SU-DHL-6 (cell line): Measurements from ENCODE around the gene DNAJC28.

ENCODE experiments used
- H2AFZ ChIP-seq: fragments of 200-600 bp; sonication (generic); 2 replicates; pipeline ENCODE4 v1.6.1; 2014; ENCODE audit warnings: low read depth, mild to moderate bottlenecking, moderate library complexity, mixed read lengths, antibody characterized with exemption, low read length; ENCODE audit not compliant: severe bottlenecking
- H3F3A ChIP-seq: fragments of 200-600 bp; shearing (Covaris generic); 2 replicates; pipeline ENCODE4 v1.6.0; 2016; ENCODE audit warnings: antibody characterized with exemption, mild to moderate bottlenecking; ENCODE audit not compliant: insufficient read depth
- H3K27ac ChIP-seq: fragments of 200-600 bp; sonication (generic); 2 replicates; pipeline ENCODE4 v1.5.1; 2016; ENCODE audit warnings: low read depth, mild to moderate bottlenecking, low read length, moderate library complexity, mixed read lengths
- H3K27me3 ChIP-seq: fragments of 200-600 bp; sonication (generic), shearing (Covaris generic); 2 replicates; pipeline ENCODE4 v1.6.0; 2014; ENCODE audit warnings: mild to moderate bottlenecking, low read length
- H3K36me3 ChIP-seq: fragments of 200-600 bp; sonication (generic); 2 replicates; pipeline ENCODE4 v1.6.1; 2014; ENCODE audit warnings: mild to moderate bottlenecking, low read length, mixed read lengths
- H3K4me2 ChIP-seq: fragments of 300-600, 200-600 bp; shearing (Covaris generic), sonication (generic); 2 replicates; pipeline ENCODE4 v1.6.0; 2014; ENCODE audit warnings: low read length, low read depth, mild to moderate bottlenecking; ENCODE audit not compliant: poor library complexity, severe bottlenecking
- H3K4me3 ChIP-seq: fragments of 200-600 bp; sonication (generic); 2 replicates; pipeline ENCODE4 v1.5.1; 2014; ENCODE audit warnings: antibody characterized with exemption, low read length, mild to moderate bottlenecking, mixed read lengths; ENCODE audit not compliant: insufficient read depth, poor library complexity, severe bottlenecking
- H3K79me2 ChIP-seq: fragments of 200-600 bp; sonication (generic); 2 replicates; pipeline ENCODE4 v1.6.1; 2014; ENCODE audit warnings: mild to moderate bottlenecking, low read length, moderate library complexity; ENCODE audit not compliant: insufficient read depth
- H3K9ac ChIP-seq: fragments of 200-600 bp; sonication (generic); 2 replicates; pipeline ENCODE4 v1.7.0; 2014; ENCODE audit warnings: mild to moderate bottlenecking, low read length
- H3K9me2 ChIP-seq: fragments of 200-600 bp; sonication (generic); replicated peaks from 2 replicates; pipeline ENCODE4 v1.6.1; 2014; ENCODE audit warnings: low read length; ENCODE audit not compliant: insufficient read depth
- H3K9me3 ChIP-seq: fragments of 200-600 bp; sonication (generic); 2 replicates; pipeline ENCODE4 v1.6.1; 2014; ENCODE audit warnings: low read length, mixed read lengths; ENCODE audit not compliant: insufficient read depth
- H4K20me1 ChIP-seq: fragments of 200-600 bp; sonication (generic); 2 replicates; pipeline ENCODE4 v1.6.1; 2014; ENCODE audit warnings: low read depth, mild to moderate bottlenecking, antibody characterized with exemption, low read length, moderate library complexity, mixed read lengths
- CTCF ChIP-seq: fragments of 200-600 bp; sonication (generic); IDR thresholded peaks from one replicate; pipeline ENCODE4 v1.5.1; 2017; ENCODE audit warnings: antibody characterized with exemption, mild to moderate bottlenecking, low read length, moderate library complexity; ENCODE audit not compliant: insufficient read depth, poor library complexity, severe bottlenecking
- EZH2phosphoT487 ChIP-seq: fragments of 200-600 bp; sonication (generic), shearing (Covaris generic); conservative IDR thresholded peaks from 2 replicates; pipeline ENCODE4 v1.6.1; 2018; ENCODE audit warnings: mild to moderate bottlenecking, antibody characterized with exemption, low read length, moderate library complexity, mixed read lengths

DNAJC28 gene

GRCh38 chr21:33479679-33480480, 11.6 kb downstream of the DNAJC28 start, which contains the start of gene TMEM50B:
Gene TMEM50B (minus strand): TSS chr21:33479974. CDS start chr21:33468885, 11,089 bp downstream.
- peak within 1 kb of the TSS; percentile 81 for H3K9ac ChIP-seq
- no peaks in the 10 kb centered on the region for H3K27me3 ChIP-seq
- no peaks in the 10 kb centered on the region for H3K36me3 ChIP-seq
- peaks cover 31% of the 10 kb centered on the region for H3K79me2 ChIP-seq
- peak within 1 kb of the TSS; percentile 95 for H3K4me2 ChIP-seq
- H3K9me2 ChIP-seq = no peaks in the 10 kb centered on the region
- TF ChIP-seq CTCF (peak; percentile 20), EZH2phosphoT487 (no peak)
- H3K27ac ChIP-seq = peak within 1 kb of the TSS; percentile 72
- no peaks in the 10 kb centered on the region for H4K20me1 ChIP-seq
- H3K9me3 ChIP-seq = no peaks in the 10 kb centered on the region
- H3F3A ChIP-seq = 0 out of 2 replicates have a peak, but pooled peaks cover 5% of the 10 kb centered on the region
- peak within 1 kb of the TSS; percentile 96 for H3K4me3 ChIP-seq
- peak within 1 kb of the TSS; percentile 98 for H2AFZ ChIP-seq

GRCh38 chr21:33478935-33479678, 12.4 kb downstream of the DNAJC28 start:
- no peaks in the 10 kb centered on the region for H3K9me3 ChIP-seq
- H3K27ac ChIP-seq = peak overlapping the region; percentile 72
- H3K79me2 ChIP-seq = peaks cover 35% of the 10 kb centered on the region
- no peaks in the 10 kb centered on the region for H3K36me3 ChIP-seq
- H3K4me2 ChIP-seq = peak overlapping the region; percentile 95
- TF ChIP-seq EZH2phosphoT487 (no peak), CTCF (no peak)
- peak overlapping the region; percentile 81 for H3K9ac ChIP-seq
- no peaks in the 10 kb centered on the region for H3K9me2 ChIP-seq
- H4K20me1 ChIP-seq = no peaks in the 10 kb centered on the region
- H2AFZ ChIP-seq = peak overlapping the region; percentile 69
- H3F3A ChIP-seq = 0 out of 2 replicates have a peak, but pooled peaks cover 5% of the 10 kb centered on the region
- no peaks in the 10 kb centered on the region for H3K27me3 ChIP-seq
- peak overlapping the region; percentile 73 for H3K4me3 ChIP-seq

DNA sequence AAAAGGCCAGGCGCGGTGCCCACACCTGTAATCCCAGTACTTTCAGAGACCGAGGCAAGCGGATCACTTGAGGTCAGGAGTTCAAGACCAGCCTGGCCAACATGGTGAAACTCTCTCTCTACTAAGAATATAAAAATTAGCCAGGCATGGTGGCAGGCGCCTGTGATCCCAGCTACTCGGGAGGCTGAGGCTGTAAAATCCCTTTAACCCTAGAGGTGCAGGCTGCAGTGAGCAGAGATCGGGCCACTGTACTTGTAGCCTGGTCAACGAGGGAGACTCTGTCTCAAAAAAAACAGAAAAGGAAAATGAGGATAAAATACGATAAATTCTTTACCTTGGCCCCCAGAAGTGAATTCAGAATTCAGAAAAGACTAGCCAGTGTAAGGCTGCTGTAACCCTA, 13.3 kb downstream of the DNAJC28 start:
- H4K20me1 ChIP-seq = no peaks in the 10 kb centered on the region
- no peaks in the 10 kb centered on the region for H3K27me3 ChIP-seq
- H3K9me2 ChIP-seq = no peaks in the 10 kb centered on the region
- TF ChIP-seq CTCF (no peak), EZH2phosphoT487 (no peak)
- 0 out of 2 replicates have a peak, but pooled peaks cover 5% of the 10 kb centered on the region for H3F3A ChIP-seq
- peak overlapping the region; percentile 81 for H3K9ac ChIP-seq
- 0 out of 2 replicates have a peak, but pooled peaks cover 3% of the 10 kb centered on the region for H3K36me3 ChIP-seq
- peak overlapping the region; percentile 73 for H3K4me3 ChIP-seq
- H2AFZ ChIP-seq = peak overlapping the region; percentile 69
- H3K9me3 ChIP-seq = no peaks in the 10 kb centered on the region
- peak overlapping the region; percentile 72; the same call in 1 of the 2 replicates for H3K27ac ChIP-seq
- peaks cover 44% of the 10 kb centered on the region for H3K79me2 ChIP-seq
- peak overlapping the region; percentile 95 for H3K4me2 ChIP-seq
